HG03432 (cell line): ENCODE results near the gene GMEB2.
"Not testable (repeated sequence)": the region's sequence is repeated elsewhere in the genome, so short reads cannot be mapped to it uniquely, and the experiment has no call there.

Experiments used
- ATAC-seq: cut with Tn5 transposase; IDR thresholded peaks from one replicate; pipeline ENCODE4 v1.9.1; 2021; ENCODE audit warnings: mild to moderate bottlenecking, moderate library complexity; ENCODE audit not compliant: unreplicated experiment

The GMEB2 gene

DNA sequence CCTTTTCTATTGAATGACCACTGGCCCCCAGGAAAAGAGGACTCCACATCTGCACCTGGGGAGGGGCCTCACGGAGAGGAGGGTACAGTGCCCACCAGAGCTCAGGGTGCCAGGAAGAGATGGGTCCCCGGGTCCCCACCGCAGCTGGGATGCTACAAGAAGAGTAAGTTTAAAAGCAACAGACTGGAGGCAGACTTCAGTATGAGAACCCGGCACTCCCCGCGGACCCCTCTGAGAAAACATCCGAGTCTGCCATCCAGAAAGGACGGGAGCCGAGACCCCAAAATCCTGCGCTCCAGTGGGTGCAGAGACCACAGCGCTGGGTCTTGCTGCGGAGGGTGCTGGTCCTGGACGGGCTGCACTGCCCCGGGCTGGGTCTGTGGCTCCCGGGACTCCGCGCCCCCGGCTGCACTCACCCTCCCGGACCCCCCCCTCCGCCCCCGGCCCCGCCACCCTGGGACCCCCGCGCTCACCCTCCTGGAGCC lies 53.2 kb downstream of the GMEB2 start:
- ATAC-seq = peak; percentile 8

DNA sequence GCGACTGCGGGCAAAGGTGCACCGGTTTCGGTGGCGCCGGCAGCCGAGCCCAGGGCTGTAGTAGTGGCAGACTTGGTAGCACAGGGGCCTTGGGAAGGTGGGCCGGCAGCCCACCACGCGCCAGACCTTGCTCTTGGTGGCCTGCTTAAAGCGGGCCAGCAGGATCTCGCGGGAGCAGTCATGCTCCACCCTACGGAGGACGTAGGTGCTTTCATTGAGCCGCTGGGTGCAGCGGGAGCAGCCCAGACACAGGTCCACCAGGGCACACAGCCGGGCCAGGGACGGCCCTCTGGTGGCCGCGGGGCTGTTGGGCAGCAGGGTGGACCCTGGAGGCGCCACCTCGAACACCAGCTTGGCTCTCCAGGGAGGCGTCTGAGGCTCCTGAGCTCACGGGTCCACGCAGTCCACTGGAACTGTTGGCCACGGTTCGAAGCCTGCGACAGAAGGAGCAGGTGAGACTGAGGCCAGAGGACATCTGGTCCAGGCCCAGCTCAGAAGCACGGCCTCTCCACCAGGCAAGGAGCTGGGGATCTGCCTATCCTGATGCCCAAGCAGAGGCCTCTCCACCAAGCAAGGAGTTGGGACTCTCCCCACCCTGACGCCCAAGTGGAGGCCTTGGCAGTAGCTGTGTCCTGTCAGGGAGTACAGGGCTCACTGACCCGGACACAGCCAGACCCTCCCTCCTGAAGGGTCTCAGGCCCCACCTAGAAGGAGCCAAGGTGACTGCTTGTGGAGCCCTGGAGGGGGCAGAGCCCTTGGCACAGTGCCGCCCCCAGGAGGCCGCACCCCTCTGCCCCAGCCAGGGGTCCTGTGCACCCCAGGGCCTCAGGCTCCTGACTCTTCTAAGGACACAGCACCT lies 53.9 kb downstream of the GMEB2 start:
- no peak for ATAC-seq

DNA sequence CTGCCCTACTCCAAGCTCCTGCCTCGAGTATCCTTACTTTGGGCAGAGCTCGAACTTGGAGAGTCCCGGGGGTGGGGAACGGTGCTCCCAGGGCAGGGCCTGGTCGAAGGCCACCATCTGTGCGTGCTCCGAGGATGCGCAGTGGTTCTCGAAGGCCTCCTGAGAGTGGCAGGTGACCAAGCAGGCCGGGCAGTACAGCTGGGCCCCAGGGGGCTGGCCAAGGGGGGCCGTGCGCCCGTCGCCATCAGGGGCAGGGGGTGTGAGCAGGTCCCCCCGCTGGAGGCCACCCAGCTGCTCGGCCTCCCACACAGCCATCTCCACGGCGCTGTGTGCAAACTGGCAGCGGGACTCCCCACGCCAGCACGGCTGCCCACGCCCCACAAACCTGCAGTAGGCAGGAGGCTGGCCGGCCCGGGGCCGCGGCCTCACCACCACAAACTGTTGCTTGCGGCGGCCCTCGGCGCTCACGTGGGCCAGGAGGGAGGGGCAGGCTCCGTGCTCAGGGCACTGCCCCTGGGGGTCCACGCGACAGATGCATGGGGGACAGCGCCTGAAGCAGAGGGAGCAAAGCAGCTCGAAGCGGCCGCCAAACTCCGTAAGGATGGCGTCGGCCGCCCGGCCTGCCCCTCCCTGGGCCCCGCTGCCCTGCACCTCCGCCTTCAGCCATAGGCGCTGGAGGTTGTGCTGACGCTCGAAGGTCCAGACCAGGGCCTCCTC lies 54.7 kb downstream of the GMEB2 start:
- ATAC-seq = no peak

DNA sequence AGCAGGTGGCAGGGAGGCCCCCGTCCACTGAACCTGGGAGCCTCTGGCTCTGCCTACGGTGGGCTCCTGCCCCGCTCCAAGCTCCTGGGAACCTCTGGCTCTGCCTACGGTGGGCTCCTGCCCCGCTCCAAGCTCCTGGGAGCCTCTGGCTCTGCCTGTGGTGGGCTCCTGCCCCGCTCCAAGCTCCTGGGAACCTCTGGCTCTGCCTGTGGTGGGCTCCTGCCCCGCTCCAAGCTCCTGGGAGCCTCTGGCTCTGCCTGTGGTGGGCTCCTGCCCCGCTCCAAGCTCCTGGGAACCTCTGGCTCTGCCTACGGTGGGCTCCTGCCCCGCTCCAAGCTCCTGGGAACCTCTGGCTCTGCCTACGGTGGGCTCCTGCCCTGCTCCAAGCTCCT lies 55.8 kb downstream of the GMEB2 start:
- ATAC-seq = not testable (repeated sequence)

DNA sequence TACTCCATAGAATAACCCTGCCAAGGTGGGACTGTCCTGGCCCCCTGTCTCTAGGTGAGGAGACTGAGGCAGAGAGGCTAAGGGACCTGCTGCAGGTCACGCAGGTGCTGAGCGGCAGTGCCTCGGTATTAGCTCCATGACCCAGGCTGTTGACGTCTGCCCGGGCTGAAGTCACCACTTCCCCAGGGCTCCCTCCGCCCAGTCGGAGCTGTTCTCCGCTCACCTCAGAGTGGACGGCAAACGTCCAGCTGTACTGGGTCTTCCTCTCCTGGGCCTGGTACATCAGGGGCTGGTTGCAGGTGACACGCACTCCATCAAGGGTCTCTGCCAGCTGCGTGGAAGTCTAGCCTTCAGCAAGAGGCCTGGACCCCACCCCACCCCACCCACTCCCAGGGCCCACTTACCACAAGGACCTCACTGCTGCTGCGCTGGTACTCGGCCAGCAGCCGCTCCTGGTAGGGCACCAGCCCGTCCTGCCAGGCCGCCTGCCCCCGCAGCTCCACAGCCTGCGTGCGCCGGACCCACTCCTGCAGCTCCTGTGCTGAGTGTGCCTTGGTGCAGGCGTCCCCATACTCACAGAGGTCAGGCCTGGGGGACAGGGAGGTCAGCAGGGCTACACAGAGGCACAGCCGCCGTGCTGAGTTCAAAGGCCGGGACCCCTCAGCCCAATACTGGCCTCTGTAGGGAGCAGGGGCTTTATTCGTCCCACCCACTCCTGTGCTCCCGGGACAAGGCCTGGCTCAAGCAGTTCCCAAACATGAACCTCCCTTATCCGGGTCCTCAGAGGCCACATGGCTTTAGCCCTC lies 56.4 kb downstream of the GMEB2 start:
- no peak for ATAC-seq

DNA sequence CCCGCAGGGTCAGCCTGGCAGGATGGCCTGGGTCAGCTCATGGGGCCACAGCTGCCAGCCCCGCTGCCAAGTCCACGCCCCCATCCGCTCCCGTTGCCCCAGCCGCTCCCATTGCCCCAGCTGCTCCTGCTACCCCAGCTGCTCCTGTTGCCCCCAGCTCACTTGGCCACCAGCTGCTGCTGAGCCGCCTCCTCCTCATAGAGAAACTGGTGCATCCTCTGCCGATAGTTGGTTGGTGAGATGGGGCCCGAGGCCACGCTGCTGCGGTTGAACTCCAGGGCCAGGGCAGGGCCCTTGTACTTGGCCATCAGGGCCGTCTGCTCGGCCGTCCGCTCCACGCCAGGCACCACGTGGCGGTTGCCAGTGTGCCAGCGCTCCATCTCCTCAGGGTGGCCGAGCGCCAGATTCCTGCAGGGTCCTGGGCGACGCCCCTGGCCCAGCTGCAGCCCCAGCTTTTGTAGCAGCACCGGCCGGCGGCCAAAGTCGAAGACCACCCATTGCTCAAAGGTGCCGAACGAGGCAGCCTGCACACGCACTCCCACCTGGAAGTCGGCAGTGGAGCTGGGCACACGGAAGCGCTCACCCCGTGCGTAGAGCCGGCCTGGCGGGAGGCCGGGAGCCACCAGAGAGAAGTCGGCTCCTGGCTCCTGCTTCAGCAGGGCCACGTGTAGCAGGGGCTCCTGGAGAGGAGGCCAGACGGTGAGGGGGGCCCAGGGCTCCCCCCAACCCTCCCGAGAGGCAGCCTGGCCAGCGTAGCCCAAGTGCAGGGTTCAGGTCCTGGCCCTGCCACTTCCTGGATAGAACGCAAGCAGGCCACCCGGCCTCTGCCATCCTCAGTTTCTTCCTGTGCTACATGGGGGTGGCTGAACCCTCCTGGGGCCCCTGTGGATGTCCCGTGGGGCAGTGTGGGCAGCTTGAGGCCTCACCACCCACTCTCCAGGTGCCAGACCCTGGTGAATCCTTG lies 57.6 kb downstream of the GMEB2 start:
- ATAC-seq = no peak

DNA sequence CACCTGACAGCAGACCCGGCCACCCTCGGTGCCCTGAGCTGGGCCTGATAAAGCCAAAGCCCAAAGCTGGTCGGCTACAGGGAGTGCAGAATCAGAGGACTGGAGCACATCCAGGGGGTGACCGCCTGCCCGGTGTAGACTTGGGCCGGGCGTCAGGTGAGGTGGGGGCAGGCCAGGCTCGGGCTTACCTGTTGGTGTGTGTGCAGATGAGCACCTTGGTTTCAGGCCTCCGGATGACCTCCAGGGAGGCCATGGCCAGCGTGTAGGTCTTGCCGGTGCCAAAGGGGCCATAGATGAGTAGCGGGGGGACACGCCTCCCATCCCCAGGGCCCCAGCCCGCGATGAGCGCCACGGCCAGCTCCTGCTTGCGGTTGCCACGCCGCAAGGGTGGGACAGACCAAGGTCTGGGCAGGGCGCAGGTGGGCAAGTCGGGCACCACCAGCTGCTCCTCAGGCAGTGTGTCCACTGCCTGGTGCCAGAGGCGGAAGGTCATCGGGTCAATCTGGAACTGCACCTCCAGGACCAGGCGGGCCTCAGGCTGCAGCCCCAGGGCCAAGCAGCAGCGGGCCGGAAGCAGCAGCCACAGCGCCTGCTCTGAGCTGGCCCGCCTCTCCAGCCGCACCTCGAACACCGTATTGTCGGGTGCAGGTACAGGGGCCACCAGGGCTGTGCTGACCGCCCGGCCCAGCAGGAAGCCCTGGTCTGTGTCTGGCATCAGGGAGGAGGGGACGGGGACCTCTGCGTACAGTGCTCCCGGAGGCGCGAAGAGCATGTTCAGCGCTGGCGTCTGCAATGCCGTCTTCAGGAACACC lies 58.5 kb downstream of the GMEB2 start:
- no peak for ATAC-seq

DNA sequence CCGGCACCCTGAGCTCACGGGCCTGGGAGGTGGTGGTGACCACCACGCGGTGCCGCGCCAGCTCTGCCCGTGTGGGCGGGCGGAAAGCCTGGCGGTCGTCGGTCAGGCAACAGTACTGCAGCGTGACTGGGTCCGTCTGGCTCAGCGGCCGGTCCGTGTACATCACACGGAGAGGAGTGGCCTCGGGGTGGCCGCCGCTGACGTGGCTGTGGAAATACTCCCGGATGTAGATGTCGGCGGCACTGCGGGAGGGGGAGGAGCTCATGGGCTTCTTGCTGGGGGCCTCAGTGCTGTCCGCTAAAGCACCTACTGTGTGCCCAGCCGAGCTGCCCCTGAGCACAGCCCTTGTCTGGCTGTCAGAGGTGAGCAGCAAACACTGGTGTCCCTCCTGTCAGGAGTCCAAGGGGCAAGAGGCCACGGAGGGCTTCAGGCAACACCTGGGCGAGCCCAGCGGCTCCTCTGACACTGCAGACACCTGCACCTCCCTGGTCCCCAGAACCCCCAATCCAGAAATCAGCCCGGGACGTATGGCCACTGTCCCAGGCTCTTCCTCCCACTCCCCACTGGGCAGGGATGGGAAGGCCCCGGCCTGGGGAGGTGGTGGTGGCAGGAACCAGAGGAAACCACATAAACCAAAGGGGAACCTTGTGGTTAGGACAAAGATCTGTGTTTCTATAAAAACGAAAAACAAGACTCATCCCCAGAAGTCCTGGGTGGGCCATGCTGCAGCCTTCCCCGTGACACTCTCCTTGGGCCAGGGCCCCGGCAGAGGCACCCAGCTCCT lies 59.3 kb downstream of the GMEB2 start:
- peak; percentile 74 for ATAC-seq

DNA sequence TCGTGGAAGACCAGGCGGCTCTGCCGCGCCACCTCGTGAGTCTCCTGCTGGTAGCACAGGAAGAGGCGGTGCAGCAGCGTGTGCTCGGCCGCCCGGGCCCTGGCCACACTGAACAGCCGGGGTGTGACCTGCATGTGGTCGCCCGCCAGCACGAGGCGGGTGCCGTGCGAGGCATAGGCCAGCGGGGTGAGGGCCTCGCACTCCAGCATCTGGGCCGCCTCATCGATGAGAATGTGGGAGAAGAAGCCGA lies 59.8 kb downstream of the GMEB2 start:
- no peak for ATAC-seq

DNA sequence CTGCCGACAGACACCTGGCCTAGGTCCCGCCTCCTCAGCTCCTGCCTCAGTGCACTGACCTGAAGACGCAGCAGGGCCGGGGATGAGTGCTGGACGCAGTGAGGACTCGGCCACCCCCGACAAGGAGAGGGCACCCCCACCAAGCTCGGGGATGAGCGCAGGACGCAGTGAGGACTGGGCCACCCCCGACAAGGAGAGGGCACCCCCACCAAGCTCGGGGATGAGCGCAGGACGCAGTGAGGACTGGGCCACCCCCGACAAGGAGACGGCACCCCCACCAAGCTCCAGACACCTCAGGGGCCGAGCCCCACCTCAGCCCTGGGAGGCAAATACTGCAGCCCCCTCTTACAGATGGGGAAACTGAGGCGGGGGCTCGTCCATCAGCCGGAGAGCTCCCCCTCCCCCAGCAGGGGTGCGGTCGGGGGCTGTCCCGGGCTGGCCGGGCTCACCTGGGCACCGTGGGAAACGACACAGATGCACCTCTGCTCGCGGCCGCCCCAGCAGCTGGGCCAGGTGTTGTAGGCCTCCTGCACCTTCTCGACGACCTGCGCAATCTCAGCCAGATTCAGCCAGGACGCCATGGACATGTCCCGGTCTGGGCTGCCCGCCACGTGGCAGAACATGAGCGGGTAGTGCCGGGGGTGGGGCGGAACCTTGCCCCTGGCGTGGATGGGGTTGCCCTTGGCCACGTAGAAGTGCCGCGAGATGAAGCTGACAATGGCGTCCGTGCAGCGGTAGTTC lies 60.3 kb downstream of the GMEB2 start:
- no peak for ATAC-seq

DNA sequence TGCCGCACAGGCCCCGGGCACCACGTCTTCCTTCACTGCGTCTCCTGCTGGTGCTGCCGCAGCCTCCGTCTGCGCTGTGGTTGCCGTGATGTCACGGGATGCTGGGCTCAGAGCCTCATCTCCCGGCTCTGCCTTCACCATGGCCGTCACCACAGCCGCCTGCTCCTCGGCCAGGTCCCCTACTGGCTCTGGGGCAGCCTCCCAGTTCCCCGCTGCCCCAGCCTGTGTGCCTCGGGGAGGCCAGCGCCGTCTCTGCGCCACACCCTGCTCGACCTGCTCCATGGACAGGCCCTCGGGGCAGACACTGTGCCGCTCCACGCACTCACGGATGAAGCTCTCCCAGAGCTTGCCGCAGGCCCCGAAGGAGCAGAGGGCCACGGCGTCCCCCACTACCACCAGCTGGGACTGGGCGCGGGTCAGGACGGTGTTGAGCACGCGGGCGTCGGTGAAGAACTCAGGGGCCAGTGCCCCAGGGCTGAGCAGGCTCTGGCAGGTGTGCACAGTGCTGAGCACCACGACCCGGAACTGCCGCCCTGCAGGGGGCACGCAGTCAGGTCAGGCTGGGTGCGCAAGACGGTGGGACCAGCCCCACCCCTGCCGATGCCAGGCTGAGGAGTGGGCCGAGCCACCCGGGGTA lies 61.1 kb downstream of the GMEB2 start:
- ATAC-seq = no peak

DNA sequence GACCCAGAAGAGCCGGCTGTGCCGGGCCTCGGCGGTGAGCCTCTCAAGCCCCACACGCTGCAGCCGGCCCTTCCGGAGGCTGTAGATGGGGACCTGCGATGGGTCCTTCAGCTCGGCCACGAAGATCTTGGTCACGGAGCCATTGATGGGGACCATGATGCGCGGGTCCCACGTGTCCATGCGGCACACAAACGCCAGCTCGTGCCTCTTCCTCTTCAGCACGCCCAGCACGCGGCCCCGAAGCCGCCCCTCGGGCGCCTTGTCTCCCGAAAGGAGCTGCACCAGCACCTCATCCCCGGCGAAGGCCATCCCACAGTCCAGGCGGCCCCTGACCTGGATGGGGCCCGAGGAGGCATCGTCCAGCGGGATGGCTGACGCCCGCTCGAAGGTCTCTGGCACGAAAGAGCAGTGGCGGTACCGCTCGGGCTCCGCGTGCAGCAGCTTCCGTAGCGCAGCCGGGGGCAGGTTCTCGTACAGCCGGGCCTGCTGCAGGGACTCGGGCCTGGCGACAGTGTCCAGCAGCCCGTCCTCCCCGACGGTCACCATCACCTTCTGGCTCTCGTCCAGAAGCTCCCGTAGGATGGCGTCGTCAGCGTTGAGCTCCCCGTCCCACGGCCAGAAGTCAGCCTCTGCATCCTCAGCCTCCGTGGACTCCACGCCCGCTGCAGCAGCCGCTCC lies 61.7 kb downstream of the GMEB2 start:
- ATAC-seq = no peak

DNA sequence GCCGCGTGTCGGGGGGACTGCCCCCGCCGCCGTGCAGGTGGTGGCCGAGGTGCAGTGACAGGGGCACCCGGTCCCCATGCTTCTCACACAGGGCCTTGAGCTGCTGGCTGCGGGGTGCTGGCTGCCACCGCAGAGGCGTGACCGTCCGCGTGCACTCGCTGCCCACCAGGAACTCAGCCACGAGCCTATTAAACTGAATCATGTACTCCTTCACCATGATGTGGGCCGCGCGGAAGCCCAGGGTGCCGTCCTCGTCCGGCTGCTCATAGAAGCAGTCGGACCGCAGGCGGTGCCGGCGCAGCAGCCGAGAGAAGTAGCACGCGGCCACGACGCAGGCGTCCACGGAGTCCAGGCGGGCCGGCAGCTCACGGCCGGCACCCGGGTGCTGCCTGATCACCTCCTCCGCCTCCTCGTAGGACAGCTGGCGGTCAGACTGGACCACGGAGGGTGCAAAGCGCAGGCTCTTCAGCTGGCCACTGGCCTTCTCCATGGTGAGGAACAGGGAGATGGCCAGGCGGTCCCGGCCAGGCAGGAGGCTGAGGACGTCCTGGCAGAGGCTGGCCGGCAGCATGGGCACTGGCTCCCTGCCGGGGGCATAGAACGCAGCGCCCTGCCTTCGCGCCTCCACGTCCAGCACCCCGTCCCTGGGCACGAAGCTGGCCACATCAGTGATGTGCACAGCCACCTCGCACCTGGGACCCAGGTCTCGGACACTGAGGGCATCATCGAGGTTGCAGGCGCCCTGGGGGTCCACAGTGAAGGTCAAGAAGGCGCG lies 62.7 kb downstream of the GMEB2 start:
- ATAC-seq = no peak

DNA sequence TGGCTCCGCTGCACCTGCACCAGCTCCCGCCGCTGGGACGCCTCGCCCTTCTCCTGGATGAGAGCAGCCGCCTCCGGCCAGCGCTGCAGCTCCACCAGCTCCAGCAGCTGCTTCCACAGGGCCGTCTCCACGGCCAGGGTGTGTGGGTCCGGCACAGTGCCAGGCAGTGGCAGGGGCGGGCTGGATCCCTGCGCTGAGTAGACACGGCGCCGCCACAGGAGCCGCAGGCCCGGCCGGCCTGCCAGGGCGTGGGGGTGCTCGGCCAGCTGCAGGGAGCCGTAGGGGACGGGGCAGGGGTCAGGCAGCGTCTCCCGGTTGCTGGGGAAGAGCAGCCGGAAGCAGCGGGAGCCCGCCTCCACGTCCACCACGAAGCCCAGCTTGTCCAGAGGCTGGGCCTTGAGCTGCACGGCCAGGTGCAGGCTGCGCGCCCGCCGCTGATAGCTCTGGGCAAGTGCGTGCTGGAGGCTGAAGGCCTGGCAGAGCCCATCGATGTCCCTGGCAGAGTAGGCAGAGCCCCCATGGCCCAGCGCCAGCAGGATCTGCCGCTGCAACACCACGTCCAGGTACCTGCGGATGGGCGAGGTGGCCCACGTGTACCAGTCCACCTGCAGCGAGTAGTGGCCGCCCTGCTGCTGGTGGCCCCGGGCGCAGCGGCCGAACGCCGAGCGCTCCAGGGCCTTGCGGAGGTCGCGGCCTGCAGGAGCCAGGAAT lies 63.5 kb downstream of the GMEB2 start:
- ATAC-seq = no peak

DNA sequence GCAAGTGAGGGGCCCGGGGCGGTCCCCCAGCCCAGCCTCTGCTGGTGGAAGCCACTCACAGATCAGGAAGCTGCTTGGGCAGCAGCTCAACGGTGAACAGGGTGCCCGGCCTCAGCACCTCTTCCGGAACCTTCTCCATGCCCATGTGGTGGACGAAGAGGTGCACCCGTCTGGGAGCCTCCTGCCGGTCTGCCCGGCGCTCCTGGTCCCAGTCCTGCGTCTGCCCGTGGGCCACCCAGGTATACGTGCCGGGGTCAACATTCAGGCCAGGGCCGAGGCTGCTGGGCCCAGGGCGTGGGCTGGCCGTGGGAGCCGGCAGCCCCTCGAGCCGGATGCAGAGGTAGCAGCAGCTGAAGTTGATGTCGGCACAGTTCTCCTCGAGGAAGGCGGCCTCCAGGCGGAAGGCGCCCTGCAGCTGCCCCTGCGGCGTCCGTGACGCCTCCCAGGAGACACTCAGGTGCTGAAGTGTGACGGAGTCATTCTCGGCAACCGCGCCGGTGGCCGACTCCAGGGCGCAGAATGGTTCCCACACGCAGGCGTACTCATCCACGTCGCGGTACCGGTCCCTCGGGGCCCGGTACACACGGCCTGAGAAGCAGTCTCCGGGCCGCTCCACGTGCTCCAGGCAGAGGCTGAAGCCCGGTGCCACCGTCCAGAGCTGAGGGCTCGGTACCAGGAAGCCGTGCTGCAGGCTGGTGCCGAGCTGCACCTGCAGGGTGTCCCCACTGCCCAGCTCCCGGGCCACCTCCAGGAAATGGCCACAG lies 64.3 kb downstream of the GMEB2 start:
- ATAC-seq = no peak
